ENCODE data around the gene PLXND1.

PLXND1 gene

GRCh38 chr3:129542747-129543146, 63.7 kb downstream of the PLXND1 start:
- no peak overlapping the region for H3K4me3 ChIP-seq (replicated peaks in 1 of 2; ENCODE audit: low read depth in 2 of 2, low read length in 2 of 2)
- no peak for DNase-seq (ENCODE audit: low read depth in 2 of 2)
- TF ChIP-seq CTCF (IDR thresholded peaks at IDR 0.05; ENCODE audit: low read depth, low read length), result no peak

GRCh38 chr3:129540776-129541516, 65.5 kb downstream of the PLXND1 start:
- no peak for DNase-seq (ENCODE audit: low read depth in 2 of 2)
- no peak for TF ChIP-seq CTCF (IDR thresholded peaks at IDR 0.05; ENCODE audit: low read depth, low read length)
- H3K4me3 ChIP-seq (replicated peaks in 1 of 2; ENCODE audit: low read depth in 2 of 2, low read length in 2 of 2), result no peak overlapping the region

- DNase-seq (ENCODE audit: low read depth in 2 of 2), result no peak
- no peak for TF ChIP-seq CTCF (IDR thresholded peaks at IDR 0.05; ENCODE audit: low read depth, low read length)
- H3K4me3 ChIP-seq (replicated peaks in 1 of 2; ENCODE audit: low read depth in 2 of 2, low read length in 2 of 2), result no peak overlapping the region
Measured at GRCh38 chr3:129539206-129539605, 67.3 kb downstream of the PLXND1 start.

- no peak for DNase-seq (ENCODE audit: low read depth in 2 of 2)
- no peak overlapping the region for H3K4me3 ChIP-seq (replicated peaks in 1 of 2; ENCODE audit: low read depth in 2 of 2, low read length in 2 of 2)
- TF ChIP-seq CTCF (IDR thresholded peaks at IDR 0.05; ENCODE audit: low read depth, low read length), result no peak
Measured at GRCh38 chr3:129536804-129537203, 69.7 kb downstream of the PLXND1 start.

GRCh38 chr3:129536374-129536667, 70.2 kb downstream of the PLXND1 start:
- TF ChIP-seq CTCF (IDR thresholded peaks at IDR 0.05; ENCODE audit: low read depth, low read length), result no peak
- no peak overlapping the region for H3K4me3 ChIP-seq (replicated peaks in 1 of 2; ENCODE audit: low read depth in 2 of 2, low read length in 2 of 2)
- no peak for DNase-seq (ENCODE audit: low read depth in 2 of 2)

- DNase-seq (ENCODE audit: low read depth in 2 of 2), result no peak
- TF ChIP-seq CTCF (IDR thresholded peaks at IDR 0.05; ENCODE audit: low read depth, low read length), result no peak
- H3K4me3 ChIP-seq (replicated peaks in 1 of 2; ENCODE audit: low read depth in 2 of 2, low read length in 2 of 2), result no peak overlapping the region
Measured at GRCh38 chr3:129535075-129535474, 71.4 kb downstream of the PLXND1 start.
